Fibroblast of gingiva (primary cell): ENCODE data around the gene CNTN2.

Experiments
- DNase-seq: peaks from one replicate; pipeline ENCODE4 v3.0.0-alpha.2; 2011; ENCODE audit warnings: low read depth

CNTN2 gene

DNA sequence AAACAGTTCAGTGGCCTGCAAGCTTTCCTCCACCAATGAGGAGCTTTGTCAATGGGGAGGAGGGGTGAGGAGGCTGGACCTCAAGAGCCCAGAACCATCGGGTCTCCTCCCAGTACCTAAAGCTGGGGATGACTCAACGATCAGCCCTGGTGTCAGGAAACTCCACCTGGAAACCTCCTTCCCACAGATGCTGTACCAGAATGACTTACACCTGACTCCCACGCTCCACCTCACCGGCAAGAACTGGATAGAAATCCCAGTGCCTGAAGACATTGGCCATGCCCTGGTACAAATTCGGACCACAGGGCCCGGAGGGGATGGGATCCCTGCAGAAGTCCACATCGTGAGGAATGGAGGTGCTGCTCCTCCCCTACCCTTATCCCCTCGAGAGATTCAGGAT is 29.9 kb downstream of the CNTN2 start:
- DNase-seq = no peak

DNA sequence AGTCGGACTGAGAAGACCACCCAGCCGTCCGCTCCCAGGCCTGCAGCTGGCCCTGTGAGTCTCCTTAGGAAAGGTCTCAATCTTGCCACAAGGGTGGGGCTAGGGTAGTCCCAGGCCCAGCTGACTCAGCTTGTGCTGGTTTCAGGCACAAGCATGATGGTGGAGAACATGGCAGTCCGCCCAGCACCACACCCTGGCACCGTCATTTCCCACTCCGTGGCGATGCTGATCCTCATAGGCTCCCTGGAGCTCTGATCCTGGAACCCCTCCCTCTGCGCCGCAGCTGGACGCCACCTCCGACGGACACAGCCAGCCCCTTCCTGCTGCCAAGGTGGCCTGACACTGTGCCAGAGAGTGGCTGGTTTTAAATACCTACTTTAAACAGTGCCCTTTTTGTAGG is 30.5 kb downstream of the CNTN2 start:
- no peak for DNase-seq

DNA sequence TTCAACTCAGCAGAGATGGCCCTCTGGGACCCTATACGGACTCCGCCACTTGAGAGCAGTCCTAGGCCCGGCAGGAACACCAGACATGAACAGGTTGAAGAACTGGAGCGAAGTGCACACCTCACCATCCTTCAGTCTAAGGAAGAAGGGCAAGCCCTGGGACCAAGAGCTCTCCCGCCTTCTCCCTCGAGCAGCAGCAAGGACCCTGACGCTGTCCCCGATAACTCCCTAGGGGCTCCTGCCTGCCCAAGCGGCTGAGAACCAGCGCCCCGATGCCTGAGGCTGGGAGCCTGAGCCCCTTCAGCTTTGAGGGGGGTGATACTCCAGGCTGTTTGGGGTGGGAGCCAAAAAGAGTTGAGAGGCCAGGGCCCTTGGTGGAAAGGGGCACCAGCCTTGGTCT is 31.1 kb downstream of the CNTN2 start:
- no peak for DNase-seq

DNA sequence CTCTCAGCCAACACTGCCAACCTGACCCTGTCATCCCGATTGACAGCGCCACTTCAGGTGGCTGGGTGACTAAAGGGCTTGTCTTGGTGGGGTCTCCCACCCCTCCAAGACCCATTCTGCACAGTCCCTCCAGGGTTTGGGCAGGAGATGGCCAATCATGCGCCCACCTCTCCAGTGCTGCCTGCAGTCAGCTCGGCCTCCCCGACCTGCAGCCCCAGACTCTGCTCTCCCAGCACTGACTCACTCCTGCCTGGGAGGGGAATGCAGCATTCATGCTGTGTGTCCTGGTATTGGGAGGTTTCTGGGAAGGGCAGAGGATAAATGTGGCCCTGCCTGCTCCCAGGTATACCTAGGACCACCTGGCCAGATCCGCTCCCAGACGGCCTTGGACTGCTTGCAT is 31.5 kb downstream of the CNTN2 start:
- DNase-seq = no peak

DNA sequence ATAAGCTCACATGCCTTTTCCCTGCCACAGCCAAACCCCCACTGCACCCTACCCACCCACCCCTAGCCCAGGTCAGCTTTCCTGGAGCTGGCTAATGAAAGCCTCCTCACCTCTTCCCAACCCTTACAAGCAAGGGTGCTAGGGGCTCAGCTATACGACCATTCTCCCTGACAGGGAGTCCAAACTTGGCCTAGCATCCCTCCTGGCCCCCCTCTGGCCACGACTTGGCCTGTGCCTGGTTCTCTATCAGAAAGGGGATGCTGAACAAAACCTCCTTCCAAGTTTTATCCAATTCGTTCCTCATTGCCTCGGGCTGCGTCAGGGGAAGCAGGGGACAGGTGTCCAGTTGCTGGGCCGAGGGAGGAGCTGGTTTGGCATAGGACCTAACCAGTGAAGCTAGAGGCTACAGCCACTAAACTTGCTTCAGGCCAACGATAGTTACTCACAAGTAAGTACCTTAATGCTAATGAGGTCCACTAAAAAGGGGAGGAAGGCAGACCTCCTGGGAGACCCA is 32.7 kb downstream of the CNTN2 start:
- DNase-seq = no peak

DNA sequence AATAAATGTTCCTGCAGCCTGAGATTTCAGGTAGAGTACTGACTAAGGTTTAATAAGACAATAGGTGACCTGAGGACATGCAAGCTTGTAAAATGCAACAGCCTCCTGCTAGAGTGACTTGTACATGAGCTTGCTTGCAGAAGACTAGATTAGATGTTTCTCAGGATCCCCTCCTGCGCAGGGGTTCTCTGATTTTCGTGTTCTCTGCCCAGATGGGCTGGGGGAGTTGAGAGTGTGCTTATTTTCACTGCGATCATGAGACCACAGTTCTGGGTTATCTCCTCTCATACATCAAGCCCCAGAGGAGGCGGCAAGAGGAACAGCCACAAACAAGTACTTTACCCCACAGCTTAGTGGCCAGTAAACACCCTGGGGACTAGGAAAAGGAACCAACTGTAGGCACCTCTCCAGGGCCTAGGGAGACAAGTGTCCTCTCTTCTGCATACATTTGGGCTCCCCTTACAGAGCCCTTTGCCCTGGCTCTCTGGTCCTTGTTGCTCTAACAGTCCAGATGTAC is 33.3 kb downstream of the CNTN2 start:
- no peak for DNase-seq

DNA sequence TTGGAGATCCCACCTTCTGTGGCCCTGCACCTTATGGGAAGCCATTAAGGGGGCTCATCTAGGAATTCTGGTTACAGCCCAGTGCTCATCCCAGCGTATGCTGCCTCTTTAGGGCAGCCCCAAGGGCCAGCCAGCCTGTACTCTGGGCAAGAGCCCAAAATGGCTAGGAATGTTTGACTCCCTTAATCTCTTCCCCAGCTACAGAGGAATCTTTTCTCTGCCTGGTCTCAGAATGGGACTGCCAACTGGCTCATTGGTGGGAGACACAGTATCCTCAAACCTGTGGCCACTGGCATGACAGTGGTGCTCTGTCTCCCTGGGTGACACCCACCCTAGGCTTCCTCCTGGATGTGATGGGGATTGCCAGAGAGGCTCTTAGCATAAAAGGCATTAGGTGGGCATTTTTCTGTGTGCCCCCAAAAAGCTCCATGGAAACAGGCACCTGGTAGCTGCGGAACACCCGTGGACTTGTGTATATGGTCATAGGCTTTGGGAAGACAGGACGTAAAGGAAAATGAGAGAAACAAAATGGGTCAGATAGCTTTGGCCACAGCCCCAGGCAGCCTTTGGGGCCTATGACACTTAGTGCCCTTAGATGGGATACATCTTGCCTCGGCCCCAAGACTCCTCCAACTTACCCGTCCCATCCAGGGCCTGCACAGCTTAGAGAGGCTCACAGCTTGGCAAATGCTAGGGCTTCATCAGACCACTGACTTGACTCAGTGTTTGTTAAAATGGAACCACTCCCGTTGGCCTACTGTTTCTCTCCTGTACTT is 34.3 kb downstream of the CNTN2 start:
- DNase-seq = peak; percentile 43

DNA sequence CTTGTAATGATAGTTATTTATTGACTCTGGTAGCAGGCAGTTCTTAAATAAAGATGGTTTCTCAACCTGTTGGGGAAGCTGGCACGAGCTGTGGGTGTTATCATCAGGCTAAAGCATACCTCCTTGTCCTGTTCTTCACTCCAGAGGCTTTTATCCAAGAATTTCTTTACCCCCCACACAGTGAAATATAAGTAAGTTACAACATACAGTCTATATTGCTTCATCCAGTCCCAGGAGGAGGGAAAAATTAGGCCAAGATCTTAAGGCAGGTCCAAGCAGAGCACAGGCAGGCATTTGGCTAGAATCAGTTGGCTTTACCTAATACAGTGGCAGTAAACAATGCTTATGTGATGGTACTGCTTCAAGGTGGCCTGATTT is 34.9 kb downstream of the CNTN2 start:
- peak; percentile 87 for DNase-seq

DNA sequence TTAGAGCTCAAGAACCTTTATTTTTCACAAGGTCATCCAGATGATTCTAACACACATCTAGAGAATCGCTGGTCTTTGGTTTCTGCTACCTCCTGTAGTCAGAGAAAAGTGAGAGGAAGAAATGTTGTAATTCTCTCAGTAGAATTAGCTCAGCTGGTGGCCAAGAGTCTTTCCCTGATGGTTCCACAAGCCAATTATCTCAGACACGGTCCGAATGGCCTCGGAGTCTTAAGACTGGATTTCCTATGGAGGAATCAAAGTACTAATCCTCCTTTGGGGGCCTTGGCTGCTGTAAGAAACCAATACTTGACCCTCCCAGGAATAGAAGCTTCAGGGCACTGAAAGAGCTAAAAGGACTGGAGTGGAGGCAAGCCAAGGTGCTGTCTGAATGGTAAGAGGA is 39.4 kb downstream of the CNTN2 start:
- no peak for DNase-seq

DNA sequence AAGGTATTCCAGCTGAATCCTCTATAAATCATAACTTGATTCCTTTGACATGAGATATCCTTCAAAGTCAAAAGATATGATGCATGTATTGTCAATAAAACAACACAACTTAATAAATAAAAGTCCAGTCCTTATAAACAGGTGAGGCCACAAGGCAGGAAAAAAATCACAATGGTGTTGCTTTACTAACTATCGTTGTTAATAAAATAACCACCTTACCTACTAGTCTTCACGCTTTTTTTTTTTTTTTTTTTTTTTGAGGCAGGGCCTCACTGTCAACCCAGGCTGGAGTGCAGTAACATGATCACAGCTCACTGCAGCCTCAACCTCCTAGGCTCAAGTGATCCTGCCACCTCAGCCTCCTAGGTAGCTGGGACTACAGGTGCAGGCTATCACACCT is 41.3 kb downstream of the CNTN2 start, which contains the start of gene TMEM81:
Gene TMEM81 (minus strand): TSS at position 101 of the 400 bp plus-strand sequence. CDS start 140 bp downstream, outside the sequence.
- DNase-seq = no peak

DNA sequence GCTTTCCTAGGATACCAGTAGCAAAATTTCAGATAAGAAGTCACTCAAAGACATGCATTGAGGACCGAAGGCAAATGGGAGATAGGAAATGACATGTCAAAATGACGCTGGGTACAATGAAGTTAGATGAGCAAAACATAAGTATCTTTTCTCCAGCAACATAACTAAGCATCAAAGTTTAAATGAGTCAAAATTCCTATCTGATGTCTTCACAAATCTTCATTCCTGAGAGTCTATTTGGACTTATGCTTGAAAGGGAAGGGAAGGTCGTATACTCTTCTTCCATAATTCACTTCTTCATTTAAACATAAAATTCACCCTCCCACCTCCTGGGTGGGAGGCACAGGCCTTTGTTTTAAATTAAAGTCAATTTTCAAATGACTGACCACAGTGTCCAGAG is 45.3 kb downstream of the CNTN2 start:
- DNase-seq = no peak

DNA sequence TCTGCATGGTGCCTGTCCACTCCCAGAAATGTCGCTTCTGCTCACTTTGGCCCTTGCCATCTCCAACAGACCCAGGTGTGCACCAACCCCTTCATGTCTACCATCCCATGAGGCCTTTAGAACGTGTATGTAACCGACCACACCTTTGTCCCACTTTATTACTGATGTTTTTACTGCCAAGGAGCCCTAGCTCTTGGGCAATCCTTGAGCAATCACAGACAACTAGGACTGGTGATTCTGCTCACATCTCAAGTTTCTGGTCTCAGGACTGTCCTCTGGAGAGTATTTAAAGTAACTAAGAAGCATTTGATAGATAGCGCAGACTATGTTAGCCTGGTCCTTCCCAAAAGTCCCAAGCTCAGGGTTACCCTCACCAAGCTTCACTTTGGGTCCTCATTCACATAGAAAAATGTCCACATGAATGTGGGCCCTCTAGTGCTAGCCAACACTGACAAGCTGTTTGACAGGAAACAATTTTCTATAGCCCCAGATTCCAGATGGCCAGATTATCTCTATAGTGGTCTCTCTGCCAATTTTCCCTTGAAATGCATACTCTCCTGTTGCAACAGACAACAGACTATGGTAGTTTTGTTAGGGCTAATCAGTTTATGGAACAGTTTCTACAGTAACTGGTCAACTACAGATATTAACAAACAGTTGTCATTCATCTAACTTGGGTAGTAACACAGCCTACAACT is 48.2 kb downstream of the CNTN2 start:
- DNase-seq = peak; percentile 90

DNA sequence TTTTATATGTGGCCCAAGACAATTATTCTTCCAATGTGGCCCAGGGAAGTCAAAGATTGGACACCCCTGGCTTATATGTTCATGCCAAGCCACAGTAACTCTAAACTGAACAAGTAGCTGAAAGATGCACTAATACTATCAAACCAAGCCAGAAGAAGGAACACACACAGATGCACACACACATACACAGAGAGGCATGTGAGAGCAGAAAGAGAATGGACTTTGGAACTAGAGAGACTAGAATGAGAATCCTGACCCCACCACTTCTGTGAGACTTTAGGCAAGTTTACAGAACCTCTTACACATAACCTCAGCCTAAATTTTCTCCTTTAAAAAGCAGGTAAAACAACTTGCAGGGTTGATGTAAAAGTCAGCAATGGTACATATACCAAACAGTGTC is 52.4 kb downstream of the CNTN2 start:
- no peak for DNase-seq

DNA sequence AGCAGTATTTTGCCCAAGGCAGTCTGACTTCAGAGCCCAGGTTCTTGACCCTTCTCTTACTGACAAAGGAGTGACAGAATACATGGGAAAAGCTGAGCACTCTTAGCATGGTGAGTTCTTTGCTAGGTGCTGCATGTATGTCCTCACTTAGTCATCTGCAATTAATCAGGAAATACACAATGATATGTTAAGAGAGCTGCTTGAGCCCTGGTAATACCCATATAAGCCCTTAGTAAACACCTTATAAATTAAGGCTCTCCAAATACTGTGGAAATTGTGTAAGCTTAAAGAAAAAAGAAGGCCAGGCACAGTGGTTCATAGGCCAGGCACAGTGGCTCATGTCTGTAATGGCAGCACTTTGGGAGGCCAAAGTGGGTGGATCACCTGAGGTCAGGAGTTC is 55.2 kb downstream of the CNTN2 start:
- no peak for DNase-seq

DNA sequence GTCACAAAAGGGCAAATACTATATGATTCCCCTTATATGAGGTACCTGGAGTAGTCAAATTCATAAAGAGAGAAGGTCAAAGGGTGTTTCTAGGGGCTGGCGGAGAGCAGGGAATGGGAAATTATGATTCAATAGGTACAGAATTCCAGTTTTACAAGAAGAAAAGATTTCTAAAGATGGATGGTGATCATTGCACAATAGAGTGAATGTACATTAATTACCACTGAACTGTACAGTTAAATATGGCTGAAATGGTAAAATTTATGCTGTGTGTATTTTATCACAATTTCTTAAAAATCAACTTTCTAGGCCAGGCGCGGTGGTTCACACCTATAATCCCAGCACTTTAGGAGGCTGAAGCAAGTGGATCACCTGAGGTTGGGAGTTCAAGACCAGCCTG is 59.4 kb downstream of the CNTN2 start:
- no peak for DNase-seq

DNA sequence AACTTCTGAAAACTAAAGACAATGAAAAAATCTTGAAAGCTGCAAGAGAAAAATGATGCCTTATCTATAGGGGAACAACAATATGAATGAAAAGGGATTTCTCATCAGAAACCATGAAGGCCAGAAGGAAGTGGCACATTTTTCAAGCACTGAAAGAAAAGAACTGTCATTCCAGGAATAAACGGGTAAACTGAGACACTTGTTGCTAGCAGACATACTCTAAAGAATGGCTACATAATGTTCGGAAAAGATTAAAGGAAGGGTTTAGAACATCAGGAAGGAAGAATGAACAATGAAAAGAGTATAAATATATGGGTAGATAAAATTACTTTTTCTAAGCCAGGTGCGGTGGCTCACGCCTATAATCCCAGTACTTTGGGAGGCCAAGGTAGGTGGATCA is 64.3 kb downstream of the CNTN2 start:
- no peak for DNase-seq

DNA sequence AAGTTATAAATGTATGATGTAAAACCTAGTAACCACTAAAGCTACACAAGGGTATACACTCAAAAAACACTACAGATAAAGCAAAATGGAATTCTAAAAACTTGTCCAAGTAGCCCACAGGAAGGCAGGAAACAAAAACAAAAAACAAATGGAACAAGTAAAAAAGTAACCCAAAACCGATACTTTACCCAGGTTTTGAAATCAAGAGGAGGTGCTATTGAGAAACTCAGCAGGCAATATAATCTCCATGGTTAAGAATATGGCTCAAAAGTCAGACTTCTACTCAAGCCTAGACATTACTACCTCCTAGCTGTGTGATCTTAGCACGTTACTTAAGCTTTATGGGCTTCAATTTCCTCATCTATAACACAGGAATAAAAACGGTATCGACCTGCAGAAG is 65.5 kb downstream of the CNTN2 start:
- DNase-seq = peak; percentile 81

DNA sequence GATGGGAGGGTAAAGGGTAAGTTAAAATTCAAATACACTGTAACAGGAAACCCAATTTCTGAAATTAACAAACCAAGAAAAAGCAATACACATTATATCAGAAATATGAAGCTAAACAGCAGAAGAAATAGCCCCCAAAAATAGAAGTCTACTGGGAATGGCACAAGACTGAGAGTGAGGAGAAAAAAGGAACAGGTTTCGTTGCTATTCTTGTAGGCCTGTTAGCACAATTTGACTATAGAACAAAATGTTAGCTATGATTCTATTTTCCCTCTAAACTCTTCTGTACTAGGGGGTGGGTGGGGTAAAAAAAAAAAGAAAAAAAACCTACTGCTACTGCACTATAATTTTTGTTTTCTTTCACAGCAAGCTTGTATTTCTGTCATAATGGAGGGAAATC is 66.3 kb downstream of the CNTN2 start:
- no peak for DNase-seq

DNA sequence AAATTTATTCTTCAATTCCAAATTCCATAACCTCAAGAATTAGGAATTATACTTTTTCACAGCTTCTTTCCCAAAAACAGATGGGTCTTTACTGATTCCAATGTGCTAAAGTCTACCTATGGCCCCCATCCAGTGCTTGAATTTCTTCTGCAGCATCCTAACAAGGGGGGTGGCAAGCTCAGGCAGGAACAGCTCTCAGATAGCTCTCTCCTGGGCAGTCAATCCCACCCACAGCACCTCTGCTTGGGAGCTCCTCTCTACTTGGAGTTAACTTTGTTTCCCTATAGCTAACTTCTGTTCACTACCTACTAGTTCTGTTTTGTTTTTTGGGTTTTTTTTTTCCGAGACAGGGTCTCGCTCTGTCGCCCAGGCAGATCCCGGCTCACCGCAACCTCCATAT is 66.7 kb downstream of the CNTN2 start:
- no peak for DNase-seq

DNA sequence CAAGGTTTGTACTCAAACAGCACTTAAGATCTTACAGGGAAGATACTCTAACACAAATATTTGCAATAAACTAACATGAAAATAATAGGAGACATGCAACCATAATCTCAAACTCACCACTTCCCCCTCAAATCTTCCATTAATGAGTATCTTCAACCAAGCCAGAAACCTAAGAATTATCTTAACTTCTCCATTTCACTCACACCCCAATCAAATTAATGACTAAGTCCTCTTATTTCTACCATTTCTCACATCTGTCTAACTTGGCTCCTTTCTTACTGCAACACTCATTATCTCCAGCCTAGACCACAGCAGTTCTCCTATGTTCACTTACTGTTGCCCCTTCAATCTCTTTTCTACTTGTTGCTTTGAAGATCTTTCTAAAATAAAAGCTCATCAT is 68.3 kb downstream of the CNTN2 start:
- no peak for DNase-seq

DNA sequence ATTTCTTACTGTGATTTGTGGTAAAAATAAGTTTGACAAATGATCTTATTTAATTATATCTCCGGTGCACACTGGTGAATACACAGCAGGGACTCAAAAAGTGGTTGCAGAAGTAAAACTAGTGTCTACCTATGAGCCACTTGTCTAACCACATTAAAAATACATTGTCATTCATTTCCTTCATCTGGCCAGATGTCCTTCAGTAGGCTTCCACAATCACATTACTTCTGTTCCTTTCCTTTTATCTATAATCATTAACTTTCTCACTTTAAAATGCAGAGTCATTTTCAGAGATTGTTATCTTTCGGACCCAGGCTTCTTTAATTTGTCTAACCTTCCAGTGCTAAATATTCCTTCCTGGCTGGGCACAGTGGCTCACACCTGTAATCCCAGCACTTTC is 75.7 kb downstream of the CNTN2 start:
- no peak for DNase-seq

DNA sequence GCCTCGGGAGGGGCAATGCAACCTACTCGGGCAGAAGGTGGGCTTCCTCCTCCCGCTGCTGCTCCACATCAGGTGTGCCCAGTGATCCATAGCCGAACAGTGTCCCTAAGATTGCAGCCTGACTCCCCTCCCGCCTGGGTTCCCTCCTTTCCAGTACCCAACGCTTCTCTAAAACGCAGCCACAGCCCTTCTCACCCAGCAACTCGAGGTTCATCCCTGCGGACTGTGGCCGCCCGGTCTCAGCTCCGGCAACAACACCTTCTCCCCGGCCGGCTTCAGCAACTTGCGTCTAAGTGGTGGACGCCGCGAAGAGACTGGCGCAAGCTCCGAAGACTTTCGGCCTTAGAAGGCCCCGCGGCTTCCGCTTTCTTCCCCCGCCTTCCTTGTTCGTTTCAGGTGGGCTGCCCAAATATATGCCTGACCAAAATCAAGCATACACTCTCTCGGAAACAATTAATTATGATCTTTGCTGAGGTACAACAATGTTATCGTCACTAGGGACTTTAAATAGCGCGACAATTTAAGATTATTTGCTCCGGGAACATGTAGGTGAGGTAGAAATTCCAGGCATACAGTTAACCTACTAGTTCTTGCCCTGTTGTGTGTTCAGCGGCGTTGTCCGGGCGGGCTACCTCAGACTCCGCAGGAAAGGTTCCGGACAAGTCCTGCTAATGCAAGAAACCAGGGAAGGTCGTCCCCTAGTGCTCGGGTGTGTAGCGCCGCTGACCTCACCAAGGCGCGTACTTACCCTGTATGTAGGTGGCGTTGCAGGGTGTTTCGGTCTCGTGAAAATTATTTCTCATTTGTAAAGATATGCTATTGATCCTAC is 78.9 kb downstream of the CNTN2 start, which contains the start of gene RBBP5:
Gene RBBP5 (minus strand): TSS at position 319 of the 829 bp plus-strand sequence. CDS start 105 bp downstream, at position 214.
- DNase-seq = peak; percentile 99
